IMR-90 (cell line): ENCODE measurements around the gene POMGNT2. TPM values are rescaled to one million over a fixed set of nuclear protein-coding genes. Genes with fewer than 3 reads are reported as not detected.

Experiments
- ATAC-seq: fragments of 200-7000 bp; cut with Tn5 transposase; 2 replicates; pipeline ENCODE4 v1.9.1; 2020; ENCODE audit warnings: low read depth, mild to moderate bottlenecking, moderate library complexity
- BruUV-seq: library from RNA; stranded (reverse); fragments of 400-500 nt; replicated peaks from 2 replicates; lab custom pipeline; 2021; lab: Mats Ljungman, UMichigan
- CTCF ChIA-PET: fragments of 300-600 bp; formaldehyde crosslinking; extraction: SDS; loops from one replicate; lab custom pipeline; 2021; ENCODE audit warnings: antibody characterized with exemption; lab: Yijun Ruan, JAX
- POLR2A ChIA-PET: fragments of 300-600 bp; sonication (Branson Sonifier 250); formaldehyde crosslinking; loops from one replicate; lab custom pipeline; 2022; ENCODE audit warnings: antibody characterized with exemption; ENCODE audit not compliant: unreplicated experiment; lab: Charles Lee
- DNase-seq: peaks from one replicate; pipeline ENCODE4 v3.0.0; 2013
- H2AFZ ChIP-seq: replicated peaks from 2 replicates; pipeline ENCODE3; 2013; ENCODE audit warnings: low read length, mild to moderate bottlenecking; ENCODE audit not compliant: poor library complexity
- H2AK5ac ChIP-seq: 2 replicates; pipeline ENCODE4 v1.6.1; 2013; ENCODE audit warnings: low read depth, low read length, inconsistent platforms
- H2AK9ac ChIP-seq: replicated peaks from 2 replicates; pipeline ENCODE3; 2013; ENCODE audit warnings: mild to moderate bottlenecking, low read depth, low read length, moderate library complexity; ENCODE audit not compliant: poor library complexity
- H2BK120ac ChIP-seq: 2 replicates; pipeline ENCODE4 v1.6.1; 2013; ENCODE audit warnings: low read depth, low read length, inconsistent platforms
- H2BK15ac ChIP-seq: 3 replicates; pipeline ENCODE4 v1.6.1; 2013; ENCODE audit warnings: low read depth, low read length, inconsistent platforms
- H2BK20ac ChIP-seq: 2 replicates; pipeline ENCODE4 v1.6.1; 2013; ENCODE audit warnings: low read depth, mild to moderate bottlenecking, inconsistent platforms, low read length, moderate library complexity
- H2BK5ac ChIP-seq: 2 replicates; pipeline ENCODE4 v1.6.1; 2013; ENCODE audit warnings: mild to moderate bottlenecking, low read depth, low read length, inconsistent platforms; ENCODE audit not compliant: poor library complexity, severe bottlenecking
- H3K14ac ChIP-seq: replicated peaks from 2 replicates; pipeline ENCODE4 v1.6.1; 2013; ENCODE audit warnings: low read depth, low read length, inconsistent platforms
- H3K18ac ChIP-seq: 2 replicates; pipeline ENCODE4 v1.6.1; 2013; ENCODE audit warnings: low read depth, low read length, control low read depth
- H3K23ac ChIP-seq: 2 replicates; pipeline ENCODE4 v1.6.1; 2013; ENCODE audit warnings: low read depth, low read length, inconsistent platforms
- H3K27ac ChIP-seq: 2 replicates; pipeline ENCODE4 v1.5.1; 2013; ENCODE audit warnings: mild to moderate bottlenecking, control low read depth, low read length; ENCODE audit not compliant: insufficient read depth
- H3K27me3 ChIP-seq: 2 replicates; pipeline ENCODE4 v1.6.1; 2013; ENCODE audit warnings: low read length; ENCODE audit not compliant: control insufficient read depth, insufficient read depth
- H3K36me3 ChIP-seq: 2 replicates; pipeline ENCODE4 v1.6.1; 2013; ENCODE audit warnings: low read length, mixed read lengths; ENCODE audit not compliant: control insufficient read depth, insufficient read depth
- H3K4ac ChIP-seq: 2 replicates; pipeline ENCODE4 v1.6.1; 2013; ENCODE audit warnings: low read depth, low read length, inconsistent platforms
- H3K4me1 ChIP-seq: 2 replicates; pipeline ENCODE4 v1.6.1; 2013; ENCODE audit warnings: low read length, mixed read lengths; ENCODE audit not compliant: control insufficient read depth, insufficient read depth
- H3K4me2 ChIP-seq: 2 replicates; pipeline ENCODE4 v1.6.1; 2013; ENCODE audit warnings: low read depth, mild to moderate bottlenecking, control low read depth, low read length, moderate library complexity
- H3K4me3 ChIP-seq: 2 replicates; pipeline ENCODE4 v1.5.1; 2013; ENCODE audit warnings: low read depth, mild to moderate bottlenecking, control low read depth, low read length, moderate library complexity; ENCODE audit not compliant: insufficient read depth
- H3K56ac ChIP-seq: 2 replicates; pipeline ENCODE4 v1.6.1; 2013; ENCODE audit warnings: low read length, inconsistent platforms; ENCODE audit not compliant: insufficient read depth; ENCODE audit errors: extremely low read depth
- H3K79me1 ChIP-seq, 2 experiments: 2 replicates each; pipeline ENCODE4 v1.6.1; 2013; ENCODE audit warnings: low read length in 2 of 2, inconsistent platforms in 1 of 2, low read depth in 1 of 2
- H3K9ac ChIP-seq: 2 replicates; pipeline ENCODE4 v1.6.1; 2013; ENCODE audit warnings: low read depth, low read length, control low read depth
- H3K9me1 ChIP-seq: 2 replicates; pipeline ENCODE4 v1.6.1; 2013; ENCODE audit warnings: low read length, inconsistent platforms; ENCODE audit not compliant: insufficient read depth
- H3K9me3 ChIP-seq: 2 replicates; pipeline ENCODE4 v1.6.1; 2013; ENCODE audit warnings: low read length; ENCODE audit not compliant: control insufficient read depth, insufficient read depth
- H4K20me1 ChIP-seq: 2 replicates; pipeline ENCODE4 v1.6.1; 2013; ENCODE audit warnings: low read length, inconsistent platforms; ENCODE audit not compliant: insufficient read depth
- H4K5ac ChIP-seq: 2 replicates; pipeline ENCODE4 v1.6.1; 2013; ENCODE audit warnings: mild to moderate bottlenecking, low read depth, low read length, control low read depth
- H4K8ac ChIP-seq, 2 experiments: 2 replicates each; pipeline ENCODE4 v1.6.1; 2013; ENCODE audit warnings: low read depth in 2 of 2, low read length in 2 of 2, control low read depth in 1 of 2, inconsistent platforms in 1 of 2
- H4K91ac ChIP-seq: 2 replicates; pipeline ENCODE4 v1.6.1; 2013; ENCODE audit warnings: low read depth, low read length, inconsistent platforms; ENCODE audit not compliant: insufficient read depth
- CHD1 ChIP-seq: IDR thresholded peaks from 2 replicates; pipeline ENCODE4 v1.6.1; 2012; ENCODE audit warnings: low read depth, low read length, improper control_type of control experiment
- WGBS, 2 experiments: methylation state at CpG; one replicate each; pipeline versions ENCODE4 v1.1.5 to v1.1.7; 2013; ENCODE audit warnings: missing lambda C conversion rate in 2 of 2; ENCODE audit not compliant: insufficient read length in 1 of 2; ENCODE audit errors: extremely low coverage in 2 of 2; 5-methylcytosine and 5-hydroxymethylcytosine counted together
- dilution Hi-C: fragments of 300-500 bp; cut with HindIII; formaldehyde crosslinking; loops from one replicate; pipeline ENCODE4 v1.14.3; 2018; ENCODE audit warnings: low sequenced_read_pairs; ENCODE audit not compliant: unreplicated experiment
- in situ Hi-C: fragments of 300-500 bp; cut with MboI; formaldehyde crosslinking; loops from 3 replicates; pipeline ENCODE4 v1.14.3; 2019; ENCODE audit warnings: low sequenced_read_pairs, inconsistent platforms, mixed read lengths
- intact Hi-C: fragments of 100-400 bp; cut with micrococcal nuclease; formaldehyde crosslinking; loops from 2 replicates; pipeline ENCODE4 v1.10.0; 2022
- polyA plus RNA-seq, 3 experiments: library from polyadenylated mRNA; depleted of rRNA; stranded (reverse); fragments of >200 nt; gene quantifications; 2 replicates each; pipeline ENCODE4 v1.2.3, GENCODE V29; 2012; ENCODE audit warnings: low replicate concordance in 1 of 3
- total RNA-seq: library from RNA; depleted of rRNA; stranded (reverse); fragments of >200 nt; gene quantifications from 2 replicates; pipeline ENCODE4 v1.2.3, GENCODE V29; 2012

POMGNT2 gene
- total and polyA plus RNA-seq, 2 of the 4 experiments (the other 2 are of a cell fraction): 7.5 to 16.2 TPM

- dilution Hi-C loops: no loop called here
- in situ Hi-C loops: no loop called here
- H2AFZ ChIP-seq: no peak overlapping the region
- H3K4me2 ChIP-seq: no peak overlapping the region
- intact Hi-C loops: no loop called here
- no peaks in the 10 kb centered on the region for H3K4me1 ChIP-seq
- no peak overlapping the region for H2AK9ac ChIP-seq
- no peak overlapping the region for H3K23ac ChIP-seq
- H3K27me3 ChIP-seq: no peaks in the 10 kb centered on the region
- H2BK20ac ChIP-seq: no peak overlapping the region
- H3K56ac ChIP-seq: no peak overlapping the region
- H3K27ac ChIP-seq: no peak overlapping the region
- no peak overlapping the region for H2AK5ac ChIP-seq
- 80% methylated on average over 1 of the region's 5 CpGs; no CpG with 5 or more reads in 1 of the 2 experiments for WGBS, 2 experiments
- DNase-seq: no peak
- H4K20me1 ChIP-seq: no peaks in the 10 kb centered on the region
- no peak overlapping the region for H4K91ac ChIP-seq
- TF ChIP-seq CHD1: no peak
- no peak overlapping the region for H2BK15ac ChIP-seq
- H3K4me3 ChIP-seq: no peak overlapping the region
- H3K18ac ChIP-seq: no peak overlapping the region
- no peaks in the 10 kb centered on the region for H3K9me3 ChIP-seq
- no TSS peak for BruUV-seq
- no peak overlapping the region for H2BK5ac ChIP-seq
- H4K5ac ChIP-seq: no peak overlapping the region
- ATAC-seq: no peak
- H3K14ac ChIP-seq: no peak overlapping the region
- H3K4ac ChIP-seq: no peak overlapping the region
- ChIA-PET CTCF (no interaction called here), POLR2A (no interaction called here)
- H3K36me3 ChIP-seq: no peaks in the 10 kb centered on the region
- no peaks in the 10 kb centered on the region for H3K79me1 ChIP-seq
- H3K9ac ChIP-seq: no peak overlapping the region
- H2BK120ac ChIP-seq: no peak overlapping the region
- H3K9me1 ChIP-seq: no peaks in the 10 kb centered on the region
- H4K8ac ChIP-seq: no peak overlapping the region
Observed at GRCh38 chr3:43073836-43074220, 32.1 kb downstream of the POMGNT2 start.
